Ishikawa (cell line): ENCODE results near the gene PLA2G2D.

Experiments used
- CEBPB ChIP-seq: IDR thresholded peaks from 2 replicates; pipeline ENCODE4 v1.6.1; 2012
- CREB1 ChIP-seq: IDR thresholded peaks from 2 replicates; pipeline ENCODE4 v1.6.1; 2012; ENCODE audit warnings: low read depth
- EGR1 ChIP-seq: IDR thresholded peaks from 2 replicates; pipeline ENCODE4 v1.6.1; 2012
- EP300 ChIP-seq: IDR thresholded peaks from 2 replicates; pipeline ENCODE4 v1.6.1; 2012; ENCODE audit warnings: borderline replicate concordance
- FOXM1 ChIP-seq: IDR thresholded peaks from 2 replicates; pipeline ENCODE4 v1.6.1; 2012; ENCODE audit warnings: low read depth, borderline replicate concordance
- MAX ChIP-seq: IDR thresholded peaks from 2 replicates; pipeline ENCODE4 v1.6.1; 2012
- NFIC ChIP-seq: IDR thresholded peaks from 2 replicates; pipeline ENCODE4 v1.6.1; 2012
- RAD21 ChIP-seq: IDR thresholded peaks from 2 replicates; pipeline ENCODE4 v1.6.1; 2012; ENCODE audit warnings: low read depth
- REST ChIP-seq: IDR thresholded peaks from 2 replicates; pipeline ENCODE4 v1.6.1; 2012; ENCODE audit warnings: low read depth, mild to moderate bottlenecking
- TAF1 ChIP-seq: IDR thresholded peaks from 2 replicates; pipeline ENCODE4 v1.6.1; 2012; ENCODE audit warnings: low read depth, mild to moderate bottlenecking
- TCF12 ChIP-seq: IDR thresholded peaks from 2 replicates; pipeline ENCODE4 v1.6.1; 2012; ENCODE audit warnings: low read depth
- TEAD4 ChIP-seq: IDR thresholded peaks from 2 replicates; pipeline ENCODE4 v1.6.1; 2012
- USF1 ChIP-seq: IDR thresholded peaks from 2 replicates; pipeline ENCODE4 v1.6.1; 2012
- YY1 ChIP-seq: IDR thresholded peaks from 2 replicates; pipeline ENCODE4 v1.6.1; 2012; ENCODE audit warnings: low read depth
- ZBTB7A ChIP-seq: IDR thresholded peaks from 2 replicates; pipeline ENCODE4 v1.6.1; 2012; ENCODE audit warnings: low read depth

Gene PLA2G2D

GRCh38 chr1:20072771-20073170, 46.6 kb downstream of the PLA2G2D start:
- TF ChIP-seq MAX = no peak
- TF ChIP-seq CEBPB = no peak
- no peak for TF ChIP-seq YY1
- TF ChIP-seq RAD21 = no peak
- TF ChIP-seq TCF12 = no peak
- no peak for TF ChIP-seq NFIC
- TF ChIP-seq TEAD4 = no peak
- TF ChIP-seq EP300 = no peak
- TF ChIP-seq TAF1 = no peak
- TF ChIP-seq USF1 = no peak
- TF ChIP-seq ZBTB7A = no peak
- TF ChIP-seq FOXM1 = no peak
- TF ChIP-seq EGR1 = no peak
- TF ChIP-seq CREB1 = no peak
- TF ChIP-seq REST = no peak

- no peak for TF ChIP-seq USF1
- no peak for TF ChIP-seq EP300
- no peak for TF ChIP-seq RAD21
- TF ChIP-seq REST = no peak
- no peak for TF ChIP-seq YY1
- TF ChIP-seq NFIC = no peak
- TF ChIP-seq ZBTB7A = no peak
- TF ChIP-seq TCF12 = no peak
- no peak for TF ChIP-seq TAF1
- no peak for TF ChIP-seq CEBPB
- TF ChIP-seq CREB1 = no peak
- no peak for TF ChIP-seq EGR1
Measured at GRCh38 chr1:20071416-20071815, 47.9 kb downstream of the PLA2G2D start.

- TF ChIP-seq CEBPB (no peak), TEAD4 (no peak), FOXM1 (no peak), CREB1 (no peak), ZBTB7A (no peak), NFIC (no peak), TCF12 (no peak), REST (no peak), EP300 (no peak), MAX (no peak), RAD21 (no peak), TAF1 (no peak), EGR1 (no peak), YY1 (no peak), USF1 (no peak)
Measured at GRCh38 chr1:20070357-20070756, 49.0 kb downstream of the PLA2G2D start.

- TF ChIP-seq TAF1 = no peak
- no peak for TF ChIP-seq CREB1
- TF ChIP-seq MAX = no peak
- no peak for TF ChIP-seq ZBTB7A
- no peak for TF ChIP-seq TEAD4
- TF ChIP-seq NFIC = no peak
- no peak for TF ChIP-seq USF1
- no peak for TF ChIP-seq FOXM1
- no peak for TF ChIP-seq EGR1
- TF ChIP-seq EP300 = no peak
- no peak for TF ChIP-seq YY1
- TF ChIP-seq CEBPB = no peak
Measured at GRCh38 chr1:20069874-20070273, 49.5 kb downstream of the PLA2G2D start, which contains the start of gene PLA2G5. PLA2G5 (plus strand) TSS chr1:20070194; CDS start chr1:20084831, 14,637 bp downstream.
